K562 (cell line): ENCODE results near the gene SPATA19. TPM values are rescaled to one million over a fixed set of nuclear protein-coding genes. Genes with fewer than 3 reads are reported as not detected.

Source experiments
- ATAC-seq: fragments of 200-7000 bp; cut with Tn5 transposase; 3 replicates; pipeline ENCODE4 v1.9.1; 2020; ENCODE audit warnings: moderate library complexity
- Bru-seq: library from RNA; stranded (reverse); fragments of 400-500 nt; gene quantifications from one replicate; lab custom pipeline; 2021; lab: Mats Ljungman, UMichigan
- BruChase-seq, 2 experiments: library from RNA; stranded (reverse); fragments of 400-500 nt; gene quantifications; one replicate each; lab custom pipeline; 2021; lab: Mats Ljungman, UMichigan
- BruUV-seq: library from RNA; stranded (reverse); fragments of 400-500 nt; replicated peaks from 2 replicates; lab custom pipeline; 2021; lab: Mats Ljungman, UMichigan
- CTCF ChIA-PET: fragments of 300-600 bp; formaldehyde crosslinking; extraction: SDS; loops from one replicate; lab custom pipeline; 2021; ENCODE audit warnings: low intra/inter-chr PET ratio; lab: Yijun Ruan, JAX
- POLR2A ChIA-PET: fragments of 300-600, 350-650 bp; sonication (Branson Sonifier 250); formaldehyde crosslinking; extraction: SDS; loops from one replicate; lab custom pipeline; 2021; ENCODE audit warnings: antibody characterized with exemption, inconsistent platforms; lab: Yijun Ruan, JAX
- DNase-seq, 4 experiments: peaks; one replicate each; pipeline versions ENCODE4 v3.0.0 to v3.0.0-alpha.2; 2011 to 2018; ENCODE audit warnings: low spot score in 3 of 4, mixed read lengths in 3 of 4; ENCODE audit errors: extremely low read depth in 1 of 4
- FAIRE-seq: peaks from 2 replicates; lab custom pipeline; 2011; peaks lifted over from hg19 to GRCh38; lab: Jason Lieb, UNC
- H2AFZ ChIP-seq: 2 replicates; pipeline ENCODE4 v1.6.0; 2011; ENCODE audit warnings: low read depth, low read length, control low read depth, inconsistent platforms
- H3K27ac ChIP-seq: fragments of 200-600 bp; 3 replicates; pipeline ENCODE4 v1.8.0; 2011; ENCODE audit warnings: low read depth, mild to moderate bottlenecking, control low read depth, inconsistent platforms, low read length, moderate library complexity, mixed read lengths; ENCODE audit errors: extremely low read depth
- H3K27me3 ChIP-seq, 2 experiments: fragments of 300-600 bp in 1 of 2; 2 replicates in 1 of 2; 3 replicates in 1 of 2; pipeline versions ENCODE4 v1.6.0 to v1.8.0; 2011; ENCODE audit warnings: inconsistent platforms in 2 of 2, low read length in 2 of 2, mild to moderate bottlenecking in 1 of 2, mixed read lengths in 1 of 2, moderate library complexity in 1 of 2; ENCODE audit not compliant: control insufficient read depth in 2 of 2, insufficient read depth in 2 of 2
- H3K36me3 ChIP-seq: fragments of 300-600 bp; 3 replicates; pipeline ENCODE4 v1.8.0; 2011; ENCODE audit warnings: mild to moderate bottlenecking, low read length, inconsistent platforms; ENCODE audit not compliant: control insufficient read depth, insufficient read depth
- H3K4me1 ChIP-seq, 2 experiments: fragments of 200-600 bp in 1 of 2; replicated peaks in 1 of 2; 2 replicates in 1 of 2; 3 replicates in 1 of 2; pipeline versions ENCODE4 v1.5.1 to v1.8.0; 2011; ENCODE audit warnings: inconsistent platforms in 2 of 2, low read length in 2 of 2, mild to moderate bottlenecking in 1 of 2, mixed read lengths in 1 of 2, moderate library complexity in 1 of 2; ENCODE audit not compliant: control insufficient read depth in 2 of 2, insufficient read depth in 2 of 2
- H3K4me2 ChIP-seq: 2 replicates; pipeline ENCODE4 v1.6.1; 2011; ENCODE audit warnings: low read length, control low read depth, inconsistent platforms, mixed read lengths; ENCODE audit not compliant: insufficient read depth
- H3K4me3 ChIP-seq: fragments of 200-600 bp; sonication (generic), shearing (Covaris generic); 2 replicates; pipeline ENCODE4 v1.5.1; 2016; ENCODE audit warnings: control low read depth, inconsistent platforms
- H3K79me2 ChIP-seq: fragments of 200-600 bp; 3 replicates; pipeline ENCODE4 v1.8.0; 2011; ENCODE audit warnings: low read length, inconsistent platforms; ENCODE audit not compliant: control insufficient read depth, insufficient read depth
- H3K9ac ChIP-seq, 2 experiments: 2 replicates each; pipeline versions ENCODE4 v1.6.0 to v1.6.1; 2011; ENCODE audit warnings: low read depth in 2 of 2, low read length in 2 of 2, control low read depth in 1 of 2, inconsistent platforms in 1 of 2, mild to moderate bottlenecking in 1 of 2, mixed read lengths in 1 of 2; ENCODE audit not compliant: insufficient read depth in 1 of 2
- H3K9me1 ChIP-seq: one replicate; pipeline ENCODE4 v1.6.0; 2011; ENCODE audit warnings: inconsistent platforms, mild to moderate bottlenecking, low read length, moderate library complexity; ENCODE audit not compliant: control insufficient read depth, insufficient read depth
- H3K9me3 ChIP-seq: replicated peaks from 2 replicates; pipeline ENCODE4 v1.5.1; 2011; ENCODE audit warnings: low read depth, low read length, inconsistent platforms; ENCODE audit not compliant: control insufficient read depth, insufficient read depth
- H4K20me1 ChIP-seq: replicated peaks from 2 replicates; pipeline ENCODE4 v1.6.1; 2011; ENCODE audit warnings: low read length, inconsistent platforms, mixed read lengths; ENCODE audit not compliant: control insufficient read depth, insufficient read depth
- CREB3 ChIP-seq: fragments of 450-650 bp; conservative IDR thresholded peaks from 2 replicates; pipeline ENCODE4 v1.6.1; 2016; ENCODE audit warnings: missing genetic modification characterization, low read depth, mild to moderate bottlenecking, missing compliant biosample characterization, moderate library complexity
- KDM4B ChIP-seq, 2 experiments: fragments of 450-650 bp in 1 of 2; sonication (generic) in 1 of 2; IDR thresholded peaks; 2 replicates each; pipeline ENCODE4 v1.6.1; 2016 to 2017; ENCODE audit warnings: borderline replicate concordance in 2 of 2, antibody characterized with exemption in 1 of 2, low read depth in 1 of 2, mild to moderate bottlenecking in 1 of 2
- MNT ChIP-seq, 2 experiments: fragments of 450-650 bp; conservative IDR thresholded peaks; 2 replicates each; pipeline ENCODE4 v1.6.1; 2017; ENCODE audit warnings: mild to moderate bottlenecking in 2 of 2, moderate library complexity in 2 of 2
- RBM22 ChIP-seq: fragments of 200-400 bp; formaldehyde crosslinking; IDR thresholded peaks from 2 replicates; pipeline ENCODE4 v1.6.1; 2018; ENCODE audit warnings: low read length, low read depth; ENCODE audit not compliant: poor library complexity, severe bottlenecking
- WGBS: fragments of 100-300 bp; shearing (Covaris generic); methylation state at CpG from one replicate; pipeline ENCODE4 v1.1.6; 2016; ENCODE audit warnings: low coverage, mixed read lengths; ENCODE audit not compliant: insufficient coverage; ENCODE audit errors: missing lambda C conversion rate; 5-methylcytosine and 5-hydroxymethylcytosine counted together
- in situ Hi-C: fragments of 300-500 bp; cut with MboI; formaldehyde crosslinking; loops from 4 replicates; pipeline ENCODE4 v1.15.0; 2018; ENCODE audit warnings: inconsistent platforms, mixed read lengths
- intact Hi-C: fragments of 100-400 bp; cut with micrococcal nuclease; formaldehyde crosslinking; loops from 2 replicates; pipeline ENCODE4 v1.14.2; 2022
- long read RNA-seq, 3 experiments: library from polyadenylated mRNA in 2 of 3; library from RNA in 1 of 3; unstranded in 2 of 3; stranded (forward) in 1 of 3; transcript quantifications; one replicate each; pipeline ENCODE4 v2.0.0, GENCODE V29; 2019 to 2022
- polyA minus RNA-seq, 3 experiments: library from RNA; depleted of rRNA, polyadenylated mRNA; stranded (reverse); fragments of >200 nt; gene quantifications; 2 replicates each; pipeline ENCODE4 v1.2.3, GENCODE V29; 2011
- polyA plus RNA-seq, 8 experiments: library from polyadenylated mRNA; depleted of rRNA in 4 of 8; stranded (reverse) in 5 of 8; unstranded in 3 of 8; fragments of >200 nt; fragmentation: Nextera tagmentation in 2 of 8; fragmentation: Illumina TruSeq in 1 of 8; extraction: Ambion mirVana in 2 of 8; extraction: Trizol in 1 of 8; gene quantifications; 2 replicates each; pipeline versions ENCODE4 v1.2.1 to v1.2.3, GENCODE V29; 2011 to 2014; ENCODE audit warnings: inconsistent platforms in 1 of 8, missing spikeins in 1 of 8
- total RNA-seq, 7 experiments: library from RNA; depleted of rRNA in 6 of 7; stranded (reverse); fragments of >200 nt in 6 of 7; fragmentation: Illumina TruSeq in 2 of 7; extraction: Trizol in 2 of 7; gene quantifications; 2 replicates each; pipeline versions ENCODE4 v1.2.1 to v1.2.3, GENCODE V29; 2011 to 2021; ENCODE audit warnings: low replicate concordance in 1 of 7
- TF ChIP-seq, protein P1 (sequence below): sonication (generic); formaldehyde crosslinking; IDR thresholded peaks from 2 replicates; pipeline ENCODE4 v1.8.0; 2022; ENCODE audit warnings: mild to moderate bottlenecking, missing genetic modification reagents
- TF ChIP-seq, protein P2 (sequence below): fragments of 250-450 bp; sonication (Bioruptor Pico); IDR thresholded peaks from 2 replicates; pipeline ENCODE4 v1.5.0; 2022; ENCODE audit warnings: mild to moderate bottlenecking

The SPATA19 gene, protein sequence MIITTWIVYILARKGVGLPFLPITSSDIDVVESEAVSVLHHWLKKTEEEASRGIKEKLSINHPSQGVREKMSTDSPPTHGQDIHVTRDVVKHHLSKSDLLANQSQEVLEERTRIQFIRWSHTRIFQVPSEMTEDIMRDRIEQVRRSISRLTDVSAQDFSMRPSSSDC
- not detected in 2 replicates for total RNA-seq (2011; cell fraction: chromatin; rRNA removed; ENCODE audit: low replicate concordance)
- not detected in 2 replicates for total RNA-seq (2011; cell fraction: nucleolus; rRNA removed)
- total RNA-seq (2011; cell fraction: nucleoplasm; rRNA removed): not detected in 2 replicates
- total RNA-seq (2014; rRNA removed) (not detected in 2 replicates), total RNA-seq (2014; rRNA removed; fragmentation: Illumina TruSeq; extraction: Trizol) (not detected in 2 replicates), total RNA-seq (2015; rRNA removed; fragmentation: Illumina TruSeq; extraction: Trizol) (not detected in 2 replicates), total RNA-seq (2021) (not detected in 2 replicates), polyA plus RNA-seq (2011; rRNA removed) (not detected in 2 replicates), polyA plus RNA-seq (2014; fragmentation: Illumina TruSeq; extraction: Trizol) (not detected in 2 replicates), polyA plus RNA-seq (2014; fragmentation: Nextera tagmentation; extraction: Ambion mirVana) (not detected), polyA plus RNA-seq (2014; rRNA removed) (not detected in 2 replicates), polyA minus RNA-seq (2011; rRNA and poly(A)+ RNA removed) (not detected in 2 replicates), Bru-seq, nascent RNA (not detected), BruChase-seq, experiment 1, labeled RNA remaining after a 2-hour chase (not detected), BruChase-seq, experiment 2, labeled RNA remaining after a 6-hour chase (not detected)
- polyA plus RNA-seq (2011; cell fraction: cytosol; rRNA removed): not detected in 2 replicates
- polyA plus RNA-seq (2011; cell fraction: nucleus; rRNA removed): not detected in 2 replicates
- polyA plus RNA-seq (2012): not detected in 2 replicates
- not detected in 2 replicates for polyA minus RNA-seq (2011; cell fraction: cytosol; rRNA and poly(A)+ RNA removed)
- not detected in 2 replicates for polyA minus RNA-seq (2011; cell fraction: nucleus; rRNA and poly(A)+ RNA removed)
- long read RNA-seq, experiment 1: 0 reads
- long read RNA-seq, experiment 2: 0 reads
- long read RNA-seq, experiment 3: 0 reads

DNA sequence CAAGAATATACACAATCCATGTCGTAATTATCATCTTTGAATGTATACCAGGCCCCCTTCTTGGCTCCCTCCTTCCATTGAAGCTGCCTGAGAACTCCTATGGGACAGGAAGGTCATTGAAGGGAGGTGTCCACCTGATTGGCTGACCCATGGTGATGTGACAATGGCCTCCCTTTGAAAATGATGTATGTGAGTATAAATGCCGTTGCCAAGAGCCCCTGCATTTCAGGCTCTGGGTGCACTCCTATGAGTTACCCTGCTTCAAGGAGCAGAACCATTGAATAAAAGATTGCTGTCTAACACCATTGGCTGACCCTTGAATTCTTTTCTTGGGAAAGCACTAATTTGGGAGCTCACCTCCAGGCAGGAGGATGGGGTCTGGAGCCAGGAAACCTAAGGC lies at the start of gene SPATA19:
Gene SPATA19 (minus strand): TSS at position 101 of the 400 bp plus-strand sequence. CDS start 67 bp downstream, at position 34.
- WGBS: 5% methylated on average over 2 of the region's 2 CpGs
- no peak for DNase-seq
- CTCF ChIA-PET: no interaction called here
- Histone ChIP-seq H3K79me2 (no peaks in the 10 kb centered on the region), H3K9me1 (no peaks in the 10 kb centered on the region), H3K9ac (no peak within 1 kb of the TSS), H3K27ac (no peak within 1 kb of the TSS), H2AFZ (no peak within 1 kb of the TSS), H3K27me3 (no peaks in the 10 kb centered on the region), H3K4me2 (no peak within 1 kb of the TSS), H3K9me3 (no peaks in the 10 kb centered on the region), H3K36me3 (no peaks in the 10 kb centered on the region), H3K4me3 (no peak within 1 kb of the TSS), H3K4me1 (no peaks in the 10 kb centered on the region), H4K20me1 (no peaks in the 10 kb centered on the region)
- POLR2A ChIA-PET: no interaction called here
- FAIRE-seq: no peak
- BruUV-seq: no TSS peak
- ATAC-seq: no peak
- intact Hi-C loops (no loop called here), in situ Hi-C loops (loop anchor here (25.0 kb wide), 1 partner anchor 708 kb away; no protein-coding TSS in a partner anchor)
- TF ChIP-seq MNT (conservative IDR thresholded peaks at IDR 0.05): no peak
- TF ChIP-seq, protein P1, sequence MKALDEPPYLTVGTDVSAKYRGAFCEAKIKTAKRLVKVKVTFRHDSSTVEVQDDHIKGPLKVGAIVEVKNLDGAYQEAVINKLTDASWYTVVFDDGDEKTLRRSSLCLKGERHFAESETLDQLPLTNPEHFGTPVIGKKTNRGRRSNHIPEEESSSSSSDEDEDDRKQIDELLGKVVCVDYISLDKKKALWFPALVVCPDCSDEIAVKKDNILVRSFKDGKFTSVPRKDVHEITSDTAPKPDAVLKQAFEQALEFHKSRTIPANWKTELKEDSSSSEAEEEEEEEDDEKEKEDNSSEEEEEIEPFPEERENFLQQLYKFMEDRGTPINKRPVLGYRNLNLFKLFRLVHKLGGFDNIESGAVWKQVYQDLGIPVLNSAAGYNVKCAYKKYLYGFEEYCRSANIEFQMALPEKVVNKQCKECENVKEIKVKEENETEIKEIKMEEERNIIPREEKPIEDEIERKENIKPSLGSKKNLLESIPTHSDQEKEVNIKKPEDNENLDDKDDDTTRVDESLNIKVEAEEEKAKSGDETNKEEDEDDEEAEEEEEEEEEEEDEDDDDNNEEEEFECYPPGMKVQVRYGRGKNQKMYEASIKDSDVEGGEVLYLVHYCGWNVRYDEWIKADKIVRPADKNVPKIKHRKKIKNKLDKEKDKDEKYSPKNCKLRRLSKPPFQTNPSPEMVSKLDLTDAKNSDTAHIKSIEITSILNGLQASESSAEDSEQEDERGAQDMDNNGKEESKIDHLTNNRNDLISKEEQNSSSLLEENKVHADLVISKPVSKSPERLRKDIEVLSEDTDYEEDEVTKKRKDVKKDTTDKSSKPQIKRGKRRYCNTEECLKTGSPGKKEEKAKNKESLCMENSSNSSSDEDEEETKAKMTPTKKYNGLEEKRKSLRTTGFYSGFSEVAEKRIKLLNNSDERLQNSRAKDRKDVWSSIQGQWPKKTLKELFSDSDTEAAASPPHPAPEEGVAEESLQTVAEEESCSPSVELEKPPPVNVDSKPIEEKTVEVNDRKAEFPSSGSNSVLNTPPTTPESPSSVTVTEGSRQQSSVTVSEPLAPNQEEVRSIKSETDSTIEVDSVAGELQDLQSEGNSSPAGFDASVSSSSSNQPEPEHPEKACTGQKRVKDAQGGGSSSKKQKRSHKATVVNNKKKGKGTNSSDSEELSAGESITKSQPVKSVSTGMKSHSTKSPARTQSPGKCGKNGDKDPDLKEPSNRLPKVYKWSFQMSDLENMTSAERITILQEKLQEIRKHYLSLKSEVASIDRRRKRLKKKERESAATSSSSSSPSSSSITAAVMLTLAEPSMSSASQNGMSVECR: no peak
- no peak for TF ChIP-seq KDM4B (IDR thresholded peaks at IDR 0.05; ENCODE audit: borderline replicate concordance in 2 of 2, low read depth in 1 of 2)
- TF ChIP-seq, protein P2, sequence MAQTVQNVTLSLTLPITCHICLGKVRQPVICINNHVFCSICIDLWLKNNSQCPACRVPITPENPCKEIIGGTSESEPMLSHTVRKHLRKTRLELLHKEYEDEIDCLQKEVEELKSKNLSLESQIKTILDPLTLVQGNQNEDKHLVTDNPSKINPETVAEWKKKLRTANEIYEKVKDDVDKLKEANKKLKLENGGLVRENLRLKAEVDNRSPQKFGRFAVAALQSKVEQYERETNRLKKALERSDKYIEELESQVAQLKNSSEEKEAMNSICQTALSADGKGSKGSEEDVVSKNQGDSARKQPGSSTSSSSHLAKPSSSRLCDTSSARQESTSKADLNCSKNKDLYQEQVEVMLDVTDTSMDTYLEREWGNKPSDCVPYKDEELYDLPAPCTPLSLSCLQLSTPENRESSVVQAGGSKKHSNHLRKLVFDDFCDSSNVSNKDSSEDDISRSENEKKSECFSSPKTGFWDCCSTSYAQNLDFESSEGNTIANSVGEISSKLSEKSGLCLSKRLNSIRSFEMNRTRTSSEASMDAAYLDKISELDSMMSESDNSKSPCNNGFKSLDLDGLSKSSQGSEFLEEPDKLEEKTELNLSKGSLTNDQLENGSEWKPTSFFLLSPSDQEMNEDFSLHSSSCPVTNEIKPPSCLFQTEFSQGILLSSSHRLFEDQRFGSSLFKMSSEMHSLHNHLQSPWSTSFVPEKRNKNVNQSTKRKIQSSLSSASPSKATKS (CRISPR knock-in tag): no peak
- TF ChIP-seq RBM22: no peak
- no peak for TF ChIP-seq CREB3 (tag)
